HepG2 (cell line): Measurements from ENCODE around the gene PSMD5. TPM values are rescaled to one million over a fixed set of nuclear protein-coding genes. Genes with fewer than 3 reads are reported as not detected.

Experiments used
- CTCF ChIP-seq: sonication (generic); formaldehyde crosslinking; IDR thresholded peaks from 2 replicates; pipeline ENCODE4 v1.5.0; 2020; ENCODE audit warnings: mild to moderate bottlenecking, missing genetic modification reagents, moderate library complexity
- MTA1 ChIP-seq: sonication (generic); formaldehyde crosslinking; IDR thresholded peaks from 2 replicates; pipeline ENCODE4 v1.4.0; 2020; ENCODE audit warnings: missing genetic modification reagents, mild to moderate bottlenecking, borderline replicate concordance
- SNAPC4 ChIP-seq: sonication (generic); formaldehyde crosslinking; IDR thresholded peaks from 2 replicates; pipeline ENCODE4 v1.4.0; 2020; ENCODE audit warnings: mild to moderate bottlenecking, missing genetic modification reagents
- ZNF407 ChIP-seq: sonication (generic); formaldehyde crosslinking; IDR thresholded peaks from one replicate; pipeline ENCODE4 v1.5.1; 2020; ENCODE audit warnings: mild to moderate bottlenecking, missing genetic modification reagents; ENCODE audit errors: not compliant biosample characterization
- ZNF629 ChIP-seq: sonication (generic); formaldehyde crosslinking; conservative IDR thresholded peaks from 2 replicates; pipeline ENCODE4 v1.5.0; 2020; ENCODE audit warnings: missing genetic modification reagents
- ZNF674 ChIP-seq: sonication (generic); formaldehyde crosslinking; IDR thresholded peaks from 2 replicates; pipeline ENCODE4 v1.5.0; 2020; ENCODE audit warnings: low read depth, mild to moderate bottlenecking, missing genetic modification reagents
- polyA plus RNA-seq, 8 experiments: library from polyadenylated mRNA; depleted of rRNA in 3 of 8; stranded (reverse) in 7 of 8; unstranded in 1 of 8; fragments of >200 nt; fragmentation: Illumina TruSeq in 4 of 8; extraction: Trizol in 4 of 8; gene quantifications; 2 replicates each; pipeline versions ENCODE4 v1.2.1 to v1.2.3, GENCODE V29; 2011 to 2016; ENCODE audit warnings: low read depth in 4 of 8, missing spikeins in 1 of 8, mixed read lengths in 1 of 8; ENCODE audit not compliant: insufficient read depth in 1 of 8
- total RNA-seq, 5 experiments: library from RNA; depleted of rRNA; stranded (reverse); fragments of >200 nt; fragmentation: Illumina TruSeq; extraction: Trizol; gene quantifications; 2 replicates each; pipeline ENCODE4 v1.2.3, GENCODE V29; 2016; ENCODE audit warnings: low read depth in 1 of 5

PSMD5 gene
- total and polyA plus RNA-seq, 2 of the 13 experiments (the other 11 are each of a cell fraction or from before 2014, with no cell fraction given): 12.7 to 18.1 TPM

GRCh38 chr9:120842685-120843485 lies at the start of gene PSMD5 (continued):
- TF ChIP-seq ZNF407 (CRISPR knock-in tag) (no peak), MTA1 (CRISPR knock-in tag) (0 out of 2 replicates have a peak, but pooled peaks have one; percentile 29), SNAPC4 (CRISPR knock-in tag) (peak; percentile 82; the same call in 1 of the 2 replicates), CTCF (CRISPR knock-in tag) (peak; percentile 48), ZNF629 (no peak; the same call in 1 of the 2 replicates), ZNF674 (CRISPR knock-in tag) (no peak; the same call in 1 of the 2 replicates)
